ENCODE results near the gene B3GALT6.

The B3GALT6 gene

GRCh38 chr1:1275836-1276235 lies 43.8 kb downstream of the B3GALT6 start:
- Histone ChIP-seq H3K9me3 (ENCODE audit: control insufficient read depth in 2 of 2, low read length in 2 of 2) (no peaks in the 10 kb centered on the region), H3K4me1 (ENCODE audit: control insufficient read depth in 2 of 2, insufficient read depth in 2 of 2, low read length in 2 of 2) (peaks cover 19 to 26% of the 10 kb centered on the region in 2 donors), H3K9ac (ENCODE audit: low read depth in 1 of 2, low read length in 2 of 2) (no peak overlapping the region), H3K27ac (ENCODE audit: low read depth in 2 of 2, low read length in 2 of 2) (no peak overlapping the region), H3K36me3 (ENCODE audit: control insufficient read depth in 2 of 2, insufficient read depth in 2 of 2, low read length in 2 of 2) (peaks cover 0 to 2% of the 10 kb centered on the region in 2 donors), H3K4me3 (ENCODE audit: low read length in 2 of 2) (no peak overlapping the region), H3K27me3 (ENCODE audit: control insufficient read depth in 2 of 2, insufficient read depth in 2 of 2, low read length in 2 of 2) (no peaks in the 10 kb centered on the region)

- Histone ChIP-seq H3K9me3 (ENCODE audit: control insufficient read depth in 2 of 2, low read length in 2 of 2) (no peaks in the 10 kb centered on the region), H3K27me3 (ENCODE audit: control insufficient read depth in 2 of 2, insufficient read depth in 2 of 2, low read length in 2 of 2) (no peaks in the 10 kb centered on the region), H3K27ac (ENCODE audit: low read depth in 2 of 2, low read length in 2 of 2) (no peak overlapping the region), H3K9ac (ENCODE audit: low read depth in 1 of 2, low read length in 2 of 2) (no peak overlapping the region), H3K4me3 (ENCODE audit: low read length in 2 of 2) (no peak overlapping the region), H3K4me1 (ENCODE audit: control insufficient read depth in 2 of 2, insufficient read depth in 2 of 2, low read length in 2 of 2) (peaks cover 15 to 20% of the 10 kb centered on the region in 2 donors), H3K36me3 (ENCODE audit: control insufficient read depth in 2 of 2, insufficient read depth in 2 of 2, low read length in 2 of 2) (no peaks in the 10 kb centered on the region)
These were observed 46.6 kb downstream of the B3GALT6 start for GRCh38 chr1:1278620-1279019.

- peaks cover 16 to 20% of the 10 kb centered on the region in 2 donors for H3K4me1 ChIP-seq (ENCODE audit: control insufficient read depth in 2 of 2, insufficient read depth in 2 of 2, low read length in 2 of 2)
- no peak overlapping the region for H3K27ac ChIP-seq (ENCODE audit: low read depth in 2 of 2, low read length in 2 of 2)
- H3K4me3 ChIP-seq (ENCODE audit: low read length in 2 of 2) = no peak overlapping the region
- H3K9ac ChIP-seq (ENCODE audit: low read depth in 1 of 2, low read length in 2 of 2) = no peak overlapping the region
- no peaks in the 10 kb centered on the region for H3K36me3 ChIP-seq (ENCODE audit: control insufficient read depth in 2 of 2, insufficient read depth in 2 of 2, low read length in 2 of 2)
- no peaks in the 10 kb centered on the region for H3K27me3 ChIP-seq (ENCODE audit: control insufficient read depth in 2 of 2, insufficient read depth in 2 of 2, low read length in 2 of 2)
- no peaks in the 10 kb centered on the region for H3K9me3 ChIP-seq (ENCODE audit: control insufficient read depth in 2 of 2, low read length in 2 of 2)
These were observed 47.0 kb downstream of the B3GALT6 start for GRCh38 chr1:1279028-1279427.

DNA sequence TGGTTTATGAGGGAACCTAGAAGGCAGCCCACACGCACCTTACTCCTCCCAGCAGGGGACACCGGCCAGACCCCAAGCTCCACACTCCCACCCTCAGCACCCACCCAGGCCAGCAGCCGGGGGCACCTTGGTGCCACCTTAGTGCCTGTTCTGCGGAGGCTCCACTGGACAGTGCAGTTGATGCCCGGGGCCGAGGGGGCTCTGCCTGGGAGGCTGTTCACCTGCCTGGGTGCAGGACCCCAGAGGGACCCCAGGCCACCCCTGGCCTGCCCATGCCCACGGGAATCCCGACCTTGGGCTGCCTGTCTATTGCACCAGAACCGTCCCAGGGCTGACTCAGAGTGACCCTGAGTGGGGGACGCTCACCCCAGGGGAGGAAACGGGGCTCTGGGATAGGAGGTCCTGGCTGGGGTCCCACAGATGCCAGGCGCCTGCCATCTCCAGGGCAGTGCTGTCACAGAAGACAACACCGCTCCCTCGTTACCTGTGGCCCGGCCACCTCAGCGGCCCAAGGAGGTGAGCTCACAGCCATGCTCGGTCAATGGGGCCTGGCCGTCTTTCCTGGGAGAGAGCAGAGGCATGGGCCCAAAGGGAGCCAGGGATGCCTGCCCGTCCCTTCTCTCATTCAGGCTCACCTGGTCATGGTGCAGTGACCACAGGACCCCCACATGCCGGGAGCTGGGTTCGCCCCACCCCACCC lies 48.9 kb downstream of the B3GALT6 start:
- Histone ChIP-seq H3K4me1 (ENCODE audit: control insufficient read depth in 2 of 2, insufficient read depth in 2 of 2, low read length in 2 of 2) (peaks cover 16 to 21% of the 10 kb centered on the region in 2 donors), H3K27me3 (ENCODE audit: control insufficient read depth in 2 of 2, insufficient read depth in 2 of 2, low read length in 2 of 2) (peaks cover 0 to 5% of the 10 kb centered on the region in 2 donors), H3K9ac (ENCODE audit: low read depth in 1 of 2, low read length in 2 of 2) (no peak overlapping the region), H3K4me3 (ENCODE audit: low read length in 2 of 2) (no peak overlapping the region), H3K27ac (ENCODE audit: low read depth in 2 of 2, low read length in 2 of 2) (peak overlapping the region; percentile 48 to 77), H3K9me3 (ENCODE audit: control insufficient read depth in 2 of 2, low read length in 2 of 2) (no peaks in the 10 kb centered on the region), H3K36me3 (ENCODE audit: control insufficient read depth in 2 of 2, insufficient read depth in 2 of 2, low read length in 2 of 2) (no peaks in the 10 kb centered on the region)

DNA sequence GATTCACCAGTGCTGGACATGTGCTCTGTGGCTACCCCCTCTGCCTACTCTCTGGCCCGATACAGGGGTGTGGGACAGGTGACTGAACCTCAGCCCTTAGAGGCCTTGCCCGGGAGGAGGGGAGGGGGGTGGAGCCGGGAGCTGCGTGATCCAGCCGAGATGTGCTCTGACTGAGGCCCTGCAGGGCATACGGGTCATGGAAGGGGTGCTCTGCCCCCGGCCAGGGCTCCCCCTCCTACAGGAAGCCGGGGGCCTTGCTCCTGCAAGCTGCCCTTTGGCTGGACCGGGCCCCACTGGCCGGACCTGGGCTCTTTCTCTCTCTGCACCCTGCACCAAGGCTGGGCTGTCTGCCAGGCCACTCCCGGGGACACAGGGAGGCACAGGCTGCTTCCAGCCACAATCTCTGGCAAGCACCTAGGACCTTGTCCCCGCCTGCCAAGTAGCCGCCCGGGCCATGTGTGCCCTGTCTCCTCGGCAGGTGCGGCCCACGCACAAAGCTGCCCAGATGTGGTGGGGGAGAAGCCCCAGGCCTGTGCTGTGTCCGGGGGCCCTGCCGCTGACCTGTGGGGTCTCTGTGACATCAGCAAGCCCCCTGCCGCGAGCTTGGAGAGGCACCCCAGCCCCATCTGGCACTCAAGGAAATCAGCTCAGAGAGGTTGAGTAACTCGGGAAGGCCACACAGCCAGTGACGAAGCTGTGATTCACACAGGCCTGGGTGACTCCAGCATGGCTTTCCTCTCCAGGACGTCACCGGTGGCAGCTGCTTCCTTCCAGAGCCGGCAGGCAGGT lies 49.7 kb downstream of the B3GALT6 start:
- Histone ChIP-seq H3K9me3 (ENCODE audit: control insufficient read depth in 2 of 2, low read length in 2 of 2) (no peaks in the 10 kb centered on the region), H3K4me3 (ENCODE audit: low read length in 2 of 2) (no peak overlapping the region), H3K27me3 (ENCODE audit: control insufficient read depth in 2 of 2, insufficient read depth in 2 of 2, low read length in 2 of 2) (peaks cover under 1 to 13% of the 10 kb centered on the region in 2 donors), H3K36me3 (ENCODE audit: control insufficient read depth in 2 of 2, insufficient read depth in 2 of 2, low read length in 2 of 2) (no peaks in the 10 kb centered on the region), H3K9ac (ENCODE audit: low read depth in 1 of 2, low read length in 2 of 2) (peak overlapping the region in 1 of 2 donors; percentile 57), H3K27ac (ENCODE audit: low read depth in 2 of 2, low read length in 2 of 2) (peak overlapping the region; percentile 48 to 77), H3K4me1 (ENCODE audit: control insufficient read depth in 2 of 2, insufficient read depth in 2 of 2, low read length in 2 of 2) (peaks cover 16 to 21% of the 10 kb centered on the region in 2 donors)

DNA sequence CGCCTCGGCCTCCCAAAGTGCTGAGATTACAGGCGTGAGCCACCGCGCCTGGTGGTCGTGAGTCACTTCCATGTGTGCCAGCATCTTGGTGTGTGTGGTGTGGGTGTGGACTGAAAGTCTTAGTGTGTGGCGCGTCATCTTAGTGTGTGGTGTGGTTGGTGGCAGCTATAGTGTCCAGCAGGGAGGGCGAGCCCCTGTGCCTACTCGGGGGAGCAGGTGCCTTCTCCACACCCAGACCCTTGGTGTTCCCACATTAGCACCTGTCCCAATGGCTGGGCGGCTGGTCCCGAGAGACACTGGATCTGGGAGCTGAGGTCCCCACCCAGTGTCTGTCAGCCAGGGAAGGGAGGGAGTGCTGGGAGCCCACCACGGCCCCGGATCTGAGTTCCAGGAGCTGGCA lies 51.0 kb downstream of the B3GALT6 start:
- H3K27me3 ChIP-seq (ENCODE audit: control insufficient read depth in 2 of 2, insufficient read depth in 2 of 2, low read length in 2 of 2) = peaks cover 4 to 24% of the 10 kb centered on the region in 2 donors
- peaks cover 16 to 21% of the 10 kb centered on the region in 2 donors for H3K4me1 ChIP-seq (ENCODE audit: control insufficient read depth in 2 of 2, insufficient read depth in 2 of 2, low read length in 2 of 2)
- H3K9me3 ChIP-seq (ENCODE audit: control insufficient read depth in 2 of 2, low read length in 2 of 2) = no peaks in the 10 kb centered on the region
- no peak overlapping the region for H3K4me3 ChIP-seq (ENCODE audit: low read length in 2 of 2)
- H3K9ac ChIP-seq (ENCODE audit: low read depth in 1 of 2, low read length in 2 of 2) = no peak overlapping the region
- no peaks in the 10 kb centered on the region for H3K36me3 ChIP-seq (ENCODE audit: control insufficient read depth in 2 of 2, insufficient read depth in 2 of 2, low read length in 2 of 2)
- H3K27ac ChIP-seq (ENCODE audit: low read depth in 2 of 2, low read length in 2 of 2) = no peak overlapping the region

- H3K36me3 ChIP-seq (ENCODE audit: control insufficient read depth in 2 of 2, insufficient read depth in 2 of 2, low read length in 2 of 2) = no peaks in the 10 kb centered on the region
- no peak overlapping the region for H3K27ac ChIP-seq (ENCODE audit: low read depth in 2 of 2, low read length in 2 of 2)
- H3K9ac ChIP-seq (ENCODE audit: low read depth in 1 of 2, low read length in 2 of 2) = no peak overlapping the region
- no peak overlapping the region for H3K4me3 ChIP-seq (ENCODE audit: low read length in 2 of 2)
- H3K4me1 ChIP-seq (ENCODE audit: control insufficient read depth in 2 of 2, insufficient read depth in 2 of 2, low read length in 2 of 2) = peaks cover 16 to 21% of the 10 kb centered on the region in 2 donors
- H3K9me3 ChIP-seq (ENCODE audit: control insufficient read depth in 2 of 2, low read length in 2 of 2) = no peaks in the 10 kb centered on the region
- H3K27me3 ChIP-seq (ENCODE audit: control insufficient read depth in 2 of 2, insufficient read depth in 2 of 2, low read length in 2 of 2) = peaks cover 4 to 24% of the 10 kb centered on the region in 2 donors
These were observed 51.8 kb downstream of the B3GALT6 start for GRCh38 chr1:1283821-1284220.

Data from mucosa of rectum (tissue), 2 donors.